ENCODE results near the gene TMC5. TPM values are rescaled to one million over a fixed set of nuclear protein-coding genes. Genes with fewer than 3 reads are reported as not detected.

Gene TMC5, protein sequence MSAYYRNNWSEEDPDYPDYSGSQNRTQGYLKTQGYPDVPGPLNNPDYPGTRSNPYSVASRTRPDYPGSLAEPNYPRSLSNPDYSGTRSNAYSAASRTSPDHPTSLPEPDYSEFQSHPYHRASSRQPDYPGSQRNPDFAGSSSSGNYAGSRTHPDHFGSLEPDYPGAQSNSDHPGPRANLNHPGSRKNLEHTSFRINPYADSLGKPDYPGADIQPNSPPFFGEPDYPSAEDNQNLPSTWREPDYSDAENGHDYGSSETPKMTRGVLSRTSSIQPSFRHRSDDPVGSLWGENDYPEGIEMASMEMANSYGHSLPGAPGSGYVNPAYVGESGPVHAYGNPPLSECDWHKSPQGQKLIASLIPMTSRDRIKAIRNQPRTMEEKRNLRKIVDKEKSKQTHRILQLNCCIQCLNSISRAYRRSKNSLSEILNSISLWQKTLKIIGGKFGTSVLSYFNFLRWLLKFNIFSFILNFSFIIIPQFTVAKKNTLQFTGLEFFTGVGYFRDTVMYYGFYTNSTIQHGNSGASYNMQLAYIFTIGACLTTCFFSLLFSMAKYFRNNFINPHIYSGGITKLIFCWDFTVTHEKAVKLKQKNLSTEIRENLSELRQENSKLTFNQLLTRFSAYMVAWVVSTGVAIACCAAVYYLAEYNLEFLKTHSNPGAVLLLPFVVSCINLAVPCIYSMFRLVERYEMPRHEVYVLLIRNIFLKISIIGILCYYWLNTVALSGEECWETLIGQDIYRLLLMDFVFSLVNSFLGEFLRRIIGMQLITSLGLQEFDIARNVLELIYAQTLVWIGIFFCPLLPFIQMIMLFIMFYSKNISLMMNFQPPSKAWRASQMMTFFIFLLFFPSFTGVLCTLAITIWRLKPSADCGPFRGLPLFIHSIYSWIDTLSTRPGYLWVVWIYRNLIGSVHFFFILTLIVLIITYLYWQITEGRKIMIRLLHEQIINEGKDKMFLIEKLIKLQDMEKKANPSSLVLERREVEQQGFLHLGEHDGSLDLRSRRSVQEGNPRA
- total RNA-seq (2022; extraction: Qiagen RNA extraction; ENCODE audit: low read depth) = 5.7 to 7.4 TPM (median 6.8 TPM) in 5 replicates

DNA sequence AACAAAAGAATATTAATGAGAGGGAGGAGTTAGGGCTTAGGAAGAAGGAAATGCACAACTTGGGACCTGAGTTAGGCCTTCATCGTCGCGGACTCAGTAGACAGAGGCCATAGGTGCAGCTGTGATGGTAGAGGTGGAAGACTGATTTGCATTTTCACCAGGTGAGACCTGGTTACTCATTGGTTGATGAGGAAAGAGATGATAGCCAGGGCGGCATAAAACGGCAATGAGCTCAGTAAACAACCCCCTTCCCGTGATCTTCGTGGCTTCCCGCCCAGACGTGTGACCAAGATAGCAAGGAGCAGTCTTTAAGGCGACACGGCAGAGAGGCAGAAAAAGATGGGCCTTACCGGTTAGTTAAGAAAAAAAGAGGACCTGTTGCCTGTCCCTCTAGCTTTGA is at the start of gene TMC5:
TMC5 (plus strand) TSS at position 244 of the 400 bp plus-strand sequence. CDS start 22,156 bp downstream, outside the sequence.

DNA sequence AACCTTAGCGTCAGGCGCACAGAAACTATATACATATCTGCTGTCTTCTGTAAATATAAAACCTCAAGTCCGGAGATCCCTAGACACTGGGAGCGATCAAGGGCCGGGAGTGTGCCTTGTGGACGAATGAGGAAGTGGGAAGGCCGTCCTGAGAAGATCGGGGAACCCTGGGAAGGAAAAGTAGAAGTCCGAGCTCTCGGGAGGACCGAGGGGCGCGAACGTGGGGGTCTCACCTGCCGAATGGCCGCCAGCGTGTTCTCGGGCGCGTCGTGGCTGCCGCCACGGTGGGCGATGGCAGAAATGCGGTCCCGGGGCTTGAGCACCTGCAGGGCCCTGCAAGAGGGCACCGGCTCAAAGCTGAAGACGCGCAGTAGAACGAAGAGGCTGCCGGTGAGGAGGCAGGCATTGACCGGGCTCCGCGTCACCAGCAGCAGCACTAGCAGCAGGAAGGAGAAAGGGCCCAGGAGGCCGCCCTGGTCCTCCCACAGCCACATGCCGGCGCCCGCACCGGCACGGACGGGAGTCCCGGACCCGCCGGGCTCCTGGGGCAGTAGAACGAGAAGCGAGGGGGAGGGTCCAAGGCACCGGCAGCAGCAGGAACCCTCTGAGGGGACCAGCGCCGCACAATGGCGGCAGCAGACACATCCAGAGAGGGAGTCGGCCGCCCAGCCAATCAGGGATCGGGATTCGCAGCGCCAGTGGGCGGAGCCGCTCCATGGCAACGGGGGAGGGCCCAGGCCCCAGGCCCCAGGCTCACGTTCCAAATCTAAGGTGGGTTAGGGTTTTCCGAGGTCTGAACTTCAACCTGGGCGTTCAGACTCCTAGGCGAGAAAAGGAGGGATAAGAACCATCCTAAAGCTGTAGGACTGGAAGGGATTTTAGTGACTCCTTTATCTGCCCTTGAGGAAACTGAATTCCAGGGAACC is 104.1 kb downstream of the TMC5 start, which contains the start of gene GDE1:
GDE1 (minus strand) TSS at position 628 of the 926 bp plus-strand sequence; CDS start at position 494, 134 bp downstream.

DNA sequence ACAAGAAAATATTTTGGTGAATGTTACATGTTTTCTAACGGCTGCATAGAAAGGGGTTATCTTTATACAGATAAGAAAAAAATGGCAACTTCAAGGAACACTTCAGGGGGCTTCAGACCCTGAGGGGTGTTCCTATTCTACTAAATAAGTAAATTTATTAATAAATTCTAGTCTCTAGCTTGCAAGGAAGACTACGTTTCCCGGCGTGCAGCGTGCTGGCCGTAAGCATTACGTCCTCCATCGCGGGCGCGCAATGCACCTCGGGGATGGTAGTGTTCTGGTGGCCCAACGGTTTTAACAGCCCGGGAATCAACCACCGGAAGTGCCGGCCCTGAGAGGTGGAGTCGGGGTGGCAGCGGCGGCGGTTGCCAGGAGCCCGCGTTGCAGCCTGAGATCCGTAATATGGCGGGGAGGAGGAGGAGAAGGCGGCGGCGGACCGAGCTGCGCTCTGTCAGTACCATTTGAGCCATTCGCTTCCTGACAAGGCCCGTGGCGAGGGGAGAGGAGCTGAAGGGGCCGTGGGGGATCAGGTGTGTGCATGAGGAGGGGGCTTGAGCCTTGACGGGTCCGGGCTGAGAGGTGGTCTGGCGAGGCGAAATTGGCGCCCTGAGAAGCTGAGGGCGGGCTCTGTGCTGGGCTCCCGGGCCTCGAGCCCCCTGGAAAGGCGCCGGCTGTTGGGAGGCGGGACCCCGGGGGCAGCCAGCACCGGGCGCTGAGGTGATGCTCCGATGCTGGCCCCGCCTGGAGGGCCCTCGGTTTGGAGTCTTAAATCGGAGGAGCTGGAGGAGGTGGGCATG is 106.1 kb downstream of the TMC5 start, which contains the start of gene CCP110:
CCP110 (plus strand) TSS at position 384 of the 797 bp plus-strand sequence. CDS start 3,940 bp downstream, outside the sequence.

Other genes with a start within 250 kb of the TMC5 start
- gene SYT17, start 249.6 kb upstream of the TMC5 start, total RNA-seq (2022; extraction: Qiagen RNA extraction; ENCODE audit: low read depth) = 10.7 to 15.4 TPM (median 12.7 TPM) in 5 replicates
- gene CLEC19A, start 132.2 kb upstream of the TMC5 start, total RNA-seq (2022; extraction: Qiagen RNA extraction; ENCODE audit: low read depth) = 0.06 to 0.22 TPM (median 0.09 TPM) in 4 of 5 replicates, not detected in the other
- 71.8 to 92.2 TPM (median 76.9 TPM) in 5 replicates for gene GDE1, start 104.2 kb downstream of the TMC5 start, total RNA-seq (2022; extraction: Qiagen RNA extraction; ENCODE audit: low read depth)
- gene CCP110, start 106.1 kb downstream of the TMC5 start, total RNA-seq (2022; extraction: Qiagen RNA extraction; ENCODE audit: low read depth) = 5.9 to 10.3 TPM (median 9.1 TPM) in 5 replicates
- gene VPS35L, start 137.8 kb downstream of the TMC5 start, total RNA-seq (2022; extraction: Qiagen RNA extraction; ENCODE audit: low read depth) = 28.8 to 33.5 TPM (median 31.3 TPM) in 5 replicates